ENCODE data around the gene CNR2. TPM values are rescaled to one million over a fixed set of nuclear protein-coding genes. Genes with fewer than 3 reads are reported as not detected.

CNR2 gene
- total RNA-seq, 2 donors from 2014 or later, result not detected

- intact Hi-C loops (cut with DNase I), result loop anchor here (5.0 kb wide), 1 partner anchor 143 kb away; no protein-coding TSS in a partner anchor
- Histone ChIP-seq H3K27ac (no peak overlapping the region), H3K9me3 (no peaks in the 10 kb centered on the region), H3K27me3 (replicated peaks; ENCODE audit: insufficient read depth) (no peaks in the 10 kb centered on the region), H3K36me3 (no peaks in the 10 kb centered on the region), H3K4me3 (no peak overlapping the region), H3K4me1 (replicated peaks) (no peaks in the 10 kb centered on the region)
- WGBS, result 96% methylated on average over 5 of the region's 5 CpGs
- DNase-seq (ENCODE audit: low spot score), result no peak
- no peak for TF ChIP-seq POLR2AphosphoS5 (IDR thresholded peaks at IDR 0.05)
- TF ChIP-seq, protein P1, sequence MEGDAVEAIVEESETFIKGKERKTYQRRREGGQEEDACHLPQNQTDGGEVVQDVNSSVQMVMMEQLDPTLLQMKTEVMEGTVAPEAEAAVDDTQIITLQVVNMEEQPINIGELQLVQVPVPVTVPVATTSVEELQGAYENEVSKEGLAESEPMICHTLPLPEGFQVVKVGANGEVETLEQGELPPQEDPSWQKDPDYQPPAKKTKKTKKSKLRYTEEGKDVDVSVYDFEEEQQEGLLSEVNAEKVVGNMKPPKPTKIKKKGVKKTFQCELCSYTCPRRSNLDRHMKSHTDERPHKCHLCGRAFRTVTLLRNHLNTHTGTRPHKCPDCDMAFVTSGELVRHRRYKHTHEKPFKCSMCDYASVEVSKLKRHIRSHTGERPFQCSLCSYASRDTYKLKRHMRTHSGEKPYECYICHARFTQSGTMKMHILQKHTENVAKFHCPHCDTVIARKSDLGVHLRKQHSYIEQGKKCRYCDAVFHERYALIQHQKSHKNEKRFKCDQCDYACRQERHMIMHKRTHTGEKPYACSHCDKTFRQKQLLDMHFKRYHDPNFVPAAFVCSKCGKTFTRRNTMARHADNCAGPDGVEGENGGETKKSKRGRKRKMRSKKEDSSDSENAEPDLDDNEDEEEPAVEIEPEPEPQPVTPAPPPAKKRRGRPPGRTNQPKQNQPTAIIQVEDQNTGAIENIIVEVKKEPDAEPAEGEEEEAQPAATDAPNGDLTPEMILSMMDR (IDR thresholded peaks at IDR 0.05), result no peak
- TF ChIP-seq POLR2A (IDR thresholded peaks at IDR 0.05), result no peak
Observed at GRCh38 chr1:23915466-23915865, 2.3 kb upstream of the CNR2 start.

- DNase-seq (ENCODE audit: low spot score), result no peak
- Histone ChIP-seq H3K4me3 (no peak overlapping the region), H3K36me3 (no peaks in the 10 kb centered on the region), H3K4me1 (replicated peaks) (no peaks in the 10 kb centered on the region), H3K9me3 (no peaks in the 10 kb centered on the region), H3K27ac (no peak overlapping the region), H3K27me3 (replicated peaks; ENCODE audit: insufficient read depth) (no peaks in the 10 kb centered on the region)
- 96% methylated on average over 4 of the region's 4 CpGs for WGBS
- TF ChIP-seq POLR2AphosphoS5 (IDR thresholded peaks at IDR 0.05), result no peak
- TF ChIP-seq, protein P1 (IDR thresholded peaks at IDR 0.05), result no peak
- no peak for TF ChIP-seq POLR2A (IDR thresholded peaks at IDR 0.05)
- intact Hi-C loops (cut with DNase I), result loop anchor here (5.0 kb wide), 1 partner anchor 143 kb away; no protein-coding TSS in a partner anchor
Observed at GRCh38 chr1:23914921-23915320, 1.8 kb upstream of the CNR2 start.

GRCh38 chr1:23911921-23912320 is 1.2 kb downstream of the CNR2 start:
- Histone ChIP-seq H3K4me3 (no peak overlapping the region), H3K27ac (no peak overlapping the region), H3K4me1 (replicated peaks) (no peaks in the 10 kb centered on the region), H3K27me3 (replicated peaks; ENCODE audit: insufficient read depth) (no peaks in the 10 kb centered on the region), H3K9me3 (no peaks in the 10 kb centered on the region), H3K36me3 (no peaks in the 10 kb centered on the region)
- TF ChIP-seq POLR2A (IDR thresholded peaks at IDR 0.05) (no peak), POLR2AphosphoS5 (IDR thresholded peaks at IDR 0.05) (no peak)
- TF ChIP-seq, protein P1 (IDR thresholded peaks at IDR 0.05), result no peak
- DNase-seq (ENCODE audit: low spot score), result no peak
- intact Hi-C loops (cut with DNase I), result no loop called here
- WGBS, result 81% methylated on average over 8 of the region's 8 CpGs

GRCh38 chr1:23910553-23911246 is 2.5 kb downstream of the CNR2 start:
- 82% methylated on average over 11 of the region's 11 CpGs for WGBS
- no peak for TF ChIP-seq POLR2A (IDR thresholded peaks at IDR 0.05)
- TF ChIP-seq POLR2AphosphoS5 (IDR thresholded peaks at IDR 0.05), result no peak
- TF ChIP-seq, protein P1 (IDR thresholded peaks at IDR 0.05), result no peak
- intact Hi-C loops (cut with DNase I), result no loop called here

GRCh38 chr1:23910144-23910543 is 3.0 kb downstream of the CNR2 start:
- WGBS, result 96% methylated on average over 8 of the region's 8 CpGs
- no peaks in the 10 kb centered on the region for H3K4me1 ChIP-seq (replicated peaks)

More at GRCh38 chr1:23910553-23911246, 2.5 kb downstream of the CNR2 start:
- no peak for DNase-seq (ENCODE audit: low spot score)
- Histone ChIP-seq H3K9me3 (no peaks in the 10 kb centered on the region), H3K4me3 (no peak overlapping the region), H3K4me1 (replicated peaks) (no peaks in the 10 kb centered on the region), H3K27me3 (replicated peaks; ENCODE audit: insufficient read depth) (no peaks in the 10 kb centered on the region), H3K36me3 (no peaks in the 10 kb centered on the region), H3K27ac (no peak overlapping the region)

More at GRCh38 chr1:23910144-23910543, 3.0 kb downstream of the CNR2 start:
- Histone ChIP-seq H3K4me3 (no peak overlapping the region), H3K9me3 (no peaks in the 10 kb centered on the region), H3K36me3 (no peaks in the 10 kb centered on the region), H3K27me3 (replicated peaks; ENCODE audit: insufficient read depth) (no peaks in the 10 kb centered on the region), H3K27ac (no peak overlapping the region)
- intact Hi-C loops (cut with DNase I), result no loop called here
- no peak for TF ChIP-seq POLR2A (IDR thresholded peaks at IDR 0.05)
- TF ChIP-seq, protein P1 (IDR thresholded peaks at IDR 0.05), result no peak
- TF ChIP-seq POLR2AphosphoS5 (IDR thresholded peaks at IDR 0.05), result no peak
- DNase-seq (ENCODE audit: low spot score), result no peak

All from prostate gland (tissue), 2 donors.